ENCODE results near the gene HBP1. TPM values are rescaled to one million over a fixed set of nuclear protein-coding genes. Genes with fewer than 3 reads are reported as not detected.

HBP1 gene
- total and polyA plus RNA-seq, 2 experiments from 2014 or later: 47.7 to 84.7 TPM

GRCh38 chr7:107123392-107123791 is 45.4 kb upstream of the HBP1 start:
- WGBS (ENCODE audit: low lambda C conversion rate, missing lambda C conversion rate): 89% methylated on average over 4 of the region's 4 CpGs
- DNase-seq (ENCODE audit: low spot score): no peak

GRCh38 chr7:107125475-107125874 is 43.3 kb upstream of the HBP1 start:
- Histone ChIP-seq H3K4me2 (no peak overlapping the region), H3K4me1 (ENCODE audit: insufficient read depth) (peaks cover 6% of the 10 kb centered on the region), H2AFZ (no peak overlapping the region), H3K9me2 (replicated peaks; ENCODE audit: insufficient read depth) (no peaks in the 10 kb centered on the region), H3K27me3 (no peaks in the 10 kb centered on the region), H3K79me2 (no peaks in the 10 kb centered on the region), H3K27ac (no peak overlapping the region), H3K9me3 (ENCODE audit: low read depth) (no peaks in the 10 kb centered on the region), H4K20me1 (ENCODE audit: insufficient read depth, poor library complexity, severe bottlenecking) (no peaks in the 10 kb centered on the region), H3K36me3 (replicated peaks; ENCODE audit: insufficient read depth, low read depth) (no peaks in the 10 kb centered on the region), H3K4me3 (no peak overlapping the region)
- TF ChIP-seq EZH2 (IDR thresholded peaks at IDR 0.05; ENCODE audit: borderline replicate concordance): no peak
- no peak for TF ChIP-seq EZH2phosphoT487 (IDR thresholded peaks at IDR 0.05; ENCODE audit: low read depth, severe bottlenecking, unreplicated experiment)
- TF ChIP-seq CTCF (IDR thresholded peaks at IDR 0.05; ENCODE audit: poor library complexity): no peak
- no peak for DNase-seq (ENCODE audit: low spot score)
- WGBS (ENCODE audit: low lambda C conversion rate, missing lambda C conversion rate): 62% methylated on average over 5 of the region's 5 CpGs

More at GRCh38 chr7:107123392-107123791, 45.4 kb upstream of the HBP1 start:
- Histone ChIP-seq H3K79me2 (peaks cover 3% of the 10 kb centered on the region), H3K36me3 (replicated peaks; ENCODE audit: insufficient read depth, low read depth) (no peaks in the 10 kb centered on the region), H3K27ac (peak overlapping the region; percentile 62), H3K4me3 (no peak overlapping the region), H2AFZ (no peak overlapping the region), H3K9me2 (replicated peaks; ENCODE audit: insufficient read depth) (no peaks in the 10 kb centered on the region), H3K4me2 (no peak overlapping the region), H3K27me3 (no peaks in the 10 kb centered on the region), H3K9me3 (ENCODE audit: low read depth) (no peaks in the 10 kb centered on the region), H3K4me1 (ENCODE audit: insufficient read depth) (peaks cover 6% of the 10 kb centered on the region), H4K20me1 (ENCODE audit: insufficient read depth, poor library complexity, severe bottlenecking) (no peaks in the 10 kb centered on the region)
- no peak for TF ChIP-seq CTCF (IDR thresholded peaks at IDR 0.05; ENCODE audit: poor library complexity)
- TF ChIP-seq EZH2phosphoT487 (IDR thresholded peaks at IDR 0.05; ENCODE audit: low read depth, severe bottlenecking, unreplicated experiment): no peak
- no peak for TF ChIP-seq EZH2 (IDR thresholded peaks at IDR 0.05; ENCODE audit: borderline replicate concordance)

- TF ChIP-seq CTCF (IDR thresholded peaks at IDR 0.05; ENCODE audit: poor library complexity) (no peak), EZH2 (IDR thresholded peaks at IDR 0.05; ENCODE audit: borderline replicate concordance) (no peak)
- Histone ChIP-seq H3K4me3 (no peak overlapping the region), H3K27me3 (no peaks in the 10 kb centered on the region), H4K20me1 (ENCODE audit: insufficient read depth, poor library complexity, severe bottlenecking) (no peaks in the 10 kb centered on the region), H2AFZ (no peak overlapping the region), H3K9me3 (ENCODE audit: low read depth) (no peaks in the 10 kb centered on the region), H3K4me1 (ENCODE audit: insufficient read depth) (no peaks in the 10 kb centered on the region), H3K36me3 (replicated peaks; ENCODE audit: insufficient read depth, low read depth) (no peaks in the 10 kb centered on the region), H3K9me2 (replicated peaks; ENCODE audit: insufficient read depth) (no peaks in the 10 kb centered on the region), H3K27ac (no peak overlapping the region), H3K4me2 (no peak overlapping the region), H3K79me2 (no peaks in the 10 kb centered on the region)
- WGBS (ENCODE audit: low lambda C conversion rate, missing lambda C conversion rate): 96% methylated on average over 2 of the region's 2 CpGs
- DNase-seq (ENCODE audit: low spot score): no peak
Measured at GRCh38 chr7:107128217-107128616, 40.6 kb upstream of the HBP1 start.

GRCh38 chr7:107128748-107129147 is 40.1 kb upstream of the HBP1 start:
- WGBS (ENCODE audit: low lambda C conversion rate, missing lambda C conversion rate): 93% methylated on average over 3 of the region's 3 CpGs

More at GRCh38 chr7:107128748-107129147, 40.1 kb upstream of the HBP1 start:
- TF ChIP-seq EZH2 (IDR thresholded peaks at IDR 0.05; ENCODE audit: borderline replicate concordance) (no peak), EZH2phosphoT487 (IDR thresholded peaks at IDR 0.05; ENCODE audit: low read depth, severe bottlenecking, unreplicated experiment) (no peak), CTCF (IDR thresholded peaks at IDR 0.05; ENCODE audit: poor library complexity) (no peak)
- H3K4me2 ChIP-seq: no peak overlapping the region
- H3K27me3 ChIP-seq: no peaks in the 10 kb centered on the region
- H4K20me1 ChIP-seq (ENCODE audit: insufficient read depth, poor library complexity, severe bottlenecking): no peaks in the 10 kb centered on the region
- H3K9me3 ChIP-seq (ENCODE audit: low read depth): no peaks in the 10 kb centered on the region
- no peak overlapping the region for H3K4me3 ChIP-seq
- DNase-seq (ENCODE audit: low spot score): no peak
- H3K79me2 ChIP-seq: no peaks in the 10 kb centered on the region
- no peak overlapping the region for H2AFZ ChIP-seq
- no peak overlapping the region for H3K27ac ChIP-seq
- H3K36me3 ChIP-seq (replicated peaks; ENCODE audit: insufficient read depth, low read depth): no peaks in the 10 kb centered on the region
- no peaks in the 10 kb centered on the region for H3K4me1 ChIP-seq (ENCODE audit: insufficient read depth)
- H3K9me2 ChIP-seq (replicated peaks; ENCODE audit: insufficient read depth): no peaks in the 10 kb centered on the region

Measured in hepatocyte (in vitro differentiated cells).